OCI-LY3 (cell line): ENCODE data around the gene IPO4.

Source experiments
- H2AFZ ChIP-seq: fragments of 200-600, 300-600 bp; shearing (Covaris generic); 2 replicates; pipeline ENCODE4 v1.6.0; 2014; ENCODE audit warnings: antibody characterized with exemption, low read depth, low read length
- H3K27ac ChIP-seq: fragments of 200-600, 300-600 bp; sonication (generic); 2 replicates; pipeline ENCODE4 v1.5.1; 2014; ENCODE audit warnings: mild to moderate bottlenecking, low read length, moderate library complexity, mixed read lengths
- H3K27me3 ChIP-seq: fragments of 200-600, 300-600 bp; sonication (generic); 2 replicates; pipeline ENCODE4 v1.6.1; 2014; ENCODE audit warnings: low read depth, low read length, mixed read lengths
- H3K36me3 ChIP-seq: fragments of 200-600, 300-600 bp; sonication (generic); replicated peaks from 2 replicates; pipeline ENCODE3; 2014; ENCODE audit warnings: low read depth, low read length, mixed read lengths
- H3K4me1 ChIP-seq: fragments of 300-600, 200-600 bp; sonication (generic); 2 replicates; pipeline ENCODE4 v1.6.1; 2014; ENCODE audit warnings: low read length, mixed read lengths
- H3K4me2 ChIP-seq: fragments of 200-600, 300-600 bp; sonication (generic); 2 replicates; pipeline ENCODE4 v1.6.1; 2014; ENCODE audit warnings: low read length, mixed read lengths
- H3K4me3 ChIP-seq: fragments of 300-600, 200-600 bp; sonication (generic); 2 replicates; pipeline ENCODE4 v1.5.1; 2014; ENCODE audit warnings: antibody characterized with exemption, mild to moderate bottlenecking, low read length, moderate library complexity
- H3K79me2 ChIP-seq: fragments of 300-600, 200-600 bp; shearing (Covaris generic); 2 replicates; pipeline ENCODE4 v1.6.1; 2014; ENCODE audit warnings: mild to moderate bottlenecking, low read length, mixed read lengths
- H3K9ac ChIP-seq: fragments of 300-600, 200-600 bp; shearing (Covaris generic); 2 replicates; pipeline ENCODE4 v1.6.0; 2014; ENCODE audit warnings: mild to moderate bottlenecking, low read length, moderate library complexity
- H3K9me3 ChIP-seq: fragments of 200-600, 300-600 bp; shearing (Covaris generic); 2 replicates; pipeline ENCODE4 v1.6.1; 2014; ENCODE audit warnings: low read length, mixed read lengths; ENCODE audit not compliant: insufficient read depth
- H4K20me1 ChIP-seq: fragments of 200-600, 300-600 bp; sonication (generic); 2 replicates; pipeline ENCODE4 v1.6.1; 2016; ENCODE audit warnings: low read length, mixed read lengths; ENCODE audit not compliant: insufficient read depth
- CTCF ChIP-seq: fragments of 200-600, 300-600 bp; sonication (generic); IDR thresholded peaks from 2 replicates; pipeline ENCODE4 v1.5.1; 2014; ENCODE audit warnings: antibody characterized with exemption, low read length, low read depth
- EZH2phosphoT487 ChIP-seq: fragments of 200-600 bp; shearing (Covaris generic); IDR thresholded peaks from 2 replicates; pipeline ENCODE4 v1.6.1; 2018; ENCODE audit warnings: antibody characterized with exemption, mixed run types, low read depth

Gene IPO4

DNA sequence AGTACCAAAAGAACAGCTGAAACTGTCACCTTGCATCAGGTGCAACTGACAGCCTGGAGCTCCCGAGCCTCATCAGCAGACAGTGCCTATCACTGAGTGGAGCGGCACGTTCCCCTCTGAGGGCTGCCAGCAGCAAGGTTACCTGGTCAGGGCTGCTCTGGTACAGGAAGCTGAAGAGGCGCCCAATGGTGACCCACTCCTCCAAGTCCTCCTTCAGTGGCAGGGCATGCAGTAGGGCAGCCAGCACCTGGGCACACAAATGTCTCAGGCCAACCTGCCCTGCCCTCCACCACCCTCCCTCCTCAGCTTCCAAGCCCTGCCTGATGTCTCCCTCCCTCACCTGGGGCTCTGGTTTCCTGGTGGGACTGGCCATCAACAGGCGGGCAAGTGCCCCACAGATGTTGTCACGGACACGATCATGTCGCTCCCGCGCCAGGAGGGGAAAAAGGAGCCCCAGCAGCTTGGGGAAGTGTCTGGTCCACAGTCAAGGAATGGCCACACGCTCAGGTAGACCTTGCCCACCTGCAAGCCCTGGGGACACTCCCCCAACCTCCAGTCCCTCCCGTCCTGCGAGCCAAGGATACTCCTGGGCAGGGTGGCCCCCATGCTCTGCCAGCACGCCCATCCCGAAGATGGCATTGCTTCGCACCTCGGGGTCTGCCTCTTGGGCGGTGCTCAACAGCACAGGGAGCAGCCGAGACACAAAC is 7.1 kb downstream of the IPO4 start:
- H3K4me1 ChIP-seq = no peaks in the 10 kb centered on the region
- no peaks in the 10 kb centered on the region for H3K27me3 ChIP-seq
- H3K36me3 ChIP-seq = peaks cover 71% of the 10 kb centered on the region
- no peaks in the 10 kb centered on the region for H3K9me3 ChIP-seq
- no peak overlapping the region for H3K27ac ChIP-seq
- H2AFZ ChIP-seq = no peak overlapping the region
- no peak overlapping the region for H3K9ac ChIP-seq
- H3K4me2 ChIP-seq = no peak overlapping the region
- no peaks in the 10 kb centered on the region for H4K20me1 ChIP-seq
- no peak for TF ChIP-seq EZH2phosphoT487
- no peak for TF ChIP-seq CTCF
- H3K79me2 ChIP-seq = peaks cover 5% of the 10 kb centered on the region; the same call in 1 of the 2 replicates
- H3K4me3 ChIP-seq = no peak overlapping the region

DNA sequence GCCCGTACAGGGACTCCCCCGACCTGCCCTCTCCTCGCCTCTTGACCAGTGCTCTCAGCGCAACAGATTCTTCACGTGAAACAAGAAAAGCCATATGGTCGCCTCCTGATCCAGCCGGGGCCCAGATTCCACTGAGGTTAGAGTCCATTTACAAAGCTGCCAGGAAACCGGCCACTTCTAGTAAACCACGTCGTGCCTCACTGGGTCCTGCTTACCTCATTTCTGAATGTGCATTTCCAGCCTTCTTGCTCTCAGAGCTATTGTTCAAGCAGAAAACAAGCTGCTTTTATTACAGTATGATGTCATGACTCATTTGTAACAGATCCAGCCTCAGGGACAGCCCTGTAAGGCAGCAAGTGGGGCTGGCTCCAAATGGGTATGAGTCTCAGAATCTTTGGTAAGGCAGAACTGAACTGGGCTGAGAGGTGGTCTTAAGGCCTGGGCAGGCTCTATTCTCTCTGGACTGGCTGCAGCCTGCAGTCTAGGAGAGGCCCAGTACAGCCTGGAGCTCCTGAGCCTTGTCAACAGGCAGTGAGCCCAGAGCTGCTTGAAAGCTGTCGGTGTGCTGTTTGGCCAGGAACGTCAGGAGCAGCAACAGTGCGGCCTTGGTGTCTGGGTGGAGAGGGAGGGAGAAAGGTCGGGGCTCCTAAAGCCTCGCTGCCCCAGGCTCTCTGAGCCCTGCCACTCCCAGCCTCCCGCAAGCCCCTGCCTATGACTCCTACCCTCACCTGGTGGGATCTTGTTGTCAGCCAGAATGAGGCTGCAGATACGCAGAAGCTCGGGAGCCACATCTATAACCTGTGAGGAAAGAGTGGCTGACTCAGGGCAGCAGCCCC is 8.4 kb downstream of the IPO4 start:
- Histone ChIP-seq H2AFZ (no peak overlapping the region), H3K9me3 (no peaks in the 10 kb centered on the region), H3K4me3 (no peak overlapping the region), H3K4me1 (no peaks in the 10 kb centered on the region), H3K4me2 (no peak overlapping the region), H3K27ac (no peak overlapping the region), H3K27me3 (no peaks in the 10 kb centered on the region), H3K79me2 (no peaks in the 10 kb centered on the region), H4K20me1 (no peaks in the 10 kb centered on the region), H3K9ac (no peak overlapping the region), H3K36me3 (peaks cover 59% of the 10 kb centered on the region)
- TF ChIP-seq EZH2phosphoT487 = no peak
- no peak for TF ChIP-seq CTCF

- H3K79me2 ChIP-seq = no peaks in the 10 kb centered on the region
- no peak overlapping the region for H3K4me3 ChIP-seq
- H3K27ac ChIP-seq = no peak overlapping the region
- no peaks in the 10 kb centered on the region for H4K20me1 ChIP-seq
- peaks cover 52% of the 10 kb centered on the region for H3K36me3 ChIP-seq
- no peaks in the 10 kb centered on the region for H3K9me3 ChIP-seq
- H3K4me2 ChIP-seq = no peak overlapping the region
- no peak for TF ChIP-seq EZH2phosphoT487
- no peak for TF ChIP-seq CTCF
- no peak overlapping the region for H2AFZ ChIP-seq
- no peaks in the 10 kb centered on the region for H3K4me1 ChIP-seq
- no peaks in the 10 kb centered on the region for H3K27me3 ChIP-seq
- H3K9ac ChIP-seq = no peak overlapping the region
These were observed 9.2 kb downstream of the IPO4 start for GRCh38 chr14:24179294-24179960.
